Measurements from ENCODE around the gene TMCC3. TPM values are rescaled to one million over a fixed set of nuclear protein-coding genes. Genes with fewer than 3 reads are reported as not detected.

TMCC3 gene
- total and polyA plus RNA-seq, 2 experiments from 2014 or later = 1.4 to 3.6 TPM

GRCh38 chr12:94614288-94614721 lies 36.1 kb downstream of the TMCC3 start (continued):
- TF ChIP-seq REST (IDR thresholded peaks at IDR 0.05; ENCODE audit: unreplicated experiment) = no peak

- H3K79me2 ChIP-seq (replicated peaks; ENCODE audit: insufficient read depth) = no peaks in the 10 kb centered on the region
- H3K4me3 ChIP-seq = no peak overlapping the region
- no peak overlapping the region for H3K27ac Mint-ChIP-seq
- DNase-seq (ENCODE audit: low spot score) (peak; percentile 30), ATAC-seq (peak; percentile 29; the same call in 2 of the 3 replicates)
- H3K9me2 ChIP-seq (ENCODE audit: insufficient read depth) = no peaks in the 10 kb centered on the region
- H3K36me3 ChIP-seq (ENCODE audit: insufficient read depth) = no peaks in the 10 kb centered on the region
- H3K4me2 ChIP-seq = 0 out of 2 replicates have a peak overlapping the region, but pooled peaks have one; percentile 2
- H3K36me3 Mint-ChIP-seq (ENCODE audit: low read depth) = peaks cover 24% of the 10 kb centered on the region; the same call in 2 of the 3 replicates
- peaks cover 16% of the 10 kb centered on the region for H3K4me1 ChIP-seq (ENCODE audit: insufficient read depth)
- no peaks in the 10 kb centered on the region for H3F3A ChIP-seq (replicated peaks; ENCODE audit: low read depth)
- no peaks in the 10 kb centered on the region for H3K27me3 ChIP-seq (ENCODE audit: insufficient read depth)
- peaks cover 2% of the 10 kb centered on the region for H3K27me3 Mint-ChIP-seq (ENCODE audit: insufficient read depth, low read depth, poor library complexity)
- H2AFZ ChIP-seq = no peak overlapping the region
- H3K4me3 Mint-ChIP-seq = no peak overlapping the region
- H3K9me3 Mint-ChIP-seq = peaks cover 21% of the 10 kb centered on the region
- no peaks in the 10 kb centered on the region for H4K20me1 ChIP-seq (replicated peaks; ENCODE audit: insufficient read depth)
- no peak overlapping the region for H3K27ac ChIP-seq (ENCODE audit: low read depth)
- peaks cover 17% of the 10 kb centered on the region for H3K4me1 Mint-ChIP-seq
- TF ChIP-seq EZH2 (IDR thresholded peaks at IDR 0.05; ENCODE audit: low read depth, unreplicated experiment) = no peak
- no peak for TF ChIP-seq POLR2AphosphoS5 (IDR thresholded peaks at IDR 0.05; ENCODE audit: low read depth)
- TF ChIP-seq STAT1 (IDR thresholded peaks at IDR 0.05; ENCODE audit: unreplicated experiment) = no peak
- TF ChIP-seq ZNF462 (CRISPR knock-in tag; IDR thresholded peaks at IDR 0.05) = no peak
- TF ChIP-seq EZH2phosphoT487 (IDR thresholded peaks at IDR 0.05; ENCODE audit: unreplicated experiment) = no peak
- no peak for TF ChIP-seq CREB1 (CRISPR knock-in tag; IDR thresholded peaks at IDR 0.05; ENCODE audit: low read depth)
- TF ChIP-seq REST (IDR thresholded peaks at IDR 0.05; ENCODE audit: unreplicated experiment) = no peak
- TF ChIP-seq, protein P1, sequence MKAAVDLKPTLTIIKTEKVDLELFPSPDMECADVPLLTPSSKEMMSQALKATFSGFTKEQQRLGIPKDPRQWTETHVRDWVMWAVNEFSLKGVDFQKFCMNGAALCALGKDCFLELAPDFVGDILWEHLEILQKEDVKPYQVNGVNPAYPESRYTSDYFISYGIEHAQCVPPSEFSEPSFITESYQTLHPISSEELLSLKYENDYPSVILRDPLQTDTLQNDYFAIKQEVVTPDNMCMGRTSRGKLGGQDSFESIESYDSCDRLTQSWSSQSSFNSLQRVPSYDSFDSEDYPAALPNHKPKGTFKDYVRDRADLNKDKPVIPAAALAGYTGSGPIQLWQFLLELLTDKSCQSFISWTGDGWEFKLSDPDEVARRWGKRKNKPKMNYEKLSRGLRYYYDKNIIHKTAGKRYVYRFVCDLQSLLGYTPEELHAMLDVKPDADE (IDR thresholded peaks at IDR 0.05) = no peak
Observed at GRCh38 chr12:94609917-94610443, 40.4 kb downstream of the TMCC3 start.

Measured in GM23338 (cell line).